ENCODE data around the gene RGS9BP.

GRCh38 chr19:32650671-32651070, 25.0 kb upstream of the RGS9BP start:
- no peak for TF ChIP-seq CTCF (IDR thresholded peaks at IDR 0.05; ENCODE audit: insufficient read depth, low read length, poor library complexity, severe bottlenecking)
- TF ChIP-seq EZH2phosphoT487 (conservative IDR thresholded peaks at IDR 0.05; ENCODE audit: low read length), result no peak

All from SU-DHL-6 (cell line).